Omental fat pad (tissue), 4 donors: ENCODE results near the gene SIGLEC5. TPM values are rescaled to one million over a fixed set of nuclear protein-coding genes. Genes with fewer than 3 reads are reported as not detected.
A peak's percentile ranks its signal among the peaks of the same experiment; 100 is the strongest.

Source experiments
- ATAC-seq: fragments of 150-250 bp; one replicate; pipeline ENCODE4 v1.9.1; 2016; ENCODE audit warnings: mild to moderate bottlenecking, moderate library complexity; ENCODE audit not compliant: low FRiP score
- DNase-seq: peaks from one replicate; pipeline ENCODE4 v3.0.0-alpha.2; 2019; ENCODE audit warnings: low spot score
- CTCF ChIP-seq, 3 donors: fragments of 450-650 bp; IDR thresholded peaks; one replicate each; pipeline ENCODE4 v1.5.1; 2016 to 2017; ENCODE audit warnings: antibody characterized with exemption in 3 of 3, mild to moderate bottlenecking in 3 of 3, moderate library complexity in 2 of 3
- total RNA-seq, 4 donors: library from RNA; depleted of rRNA; stranded (reverse); fragments of >200 nt; gene quantifications; one replicate each; pipeline ENCODE4 v1.1.0, GENCODE V29; 2016

SIGLEC5 gene
- total RNA-seq, 4 donors from 2014 or later: 0.19 TPM; not detected in 3

GRCh38 chr19:51572410-51572809, 57.8 kb downstream of the SIGLEC5 start:
- no peak for TF ChIP-seq CTCF (IDR thresholded peaks at IDR 0.05)
- ATAC-seq (no peak), DNase-seq (no peak)

- DNase-seq: no peak
- no peak for ATAC-seq
- TF ChIP-seq CTCF (IDR thresholded peaks at IDR 0.05): no peak
These were observed 58.6 kb downstream of the SIGLEC5 start for GRCh38 chr19:51571599-51571998.

- DNase-seq (peak; percentile 81), ATAC-seq (peak; percentile 96)
- TF ChIP-seq CTCF (IDR thresholded peaks at IDR 0.05): no peak
These were observed 59.1 kb downstream of the SIGLEC5 start, which contains the start of gene ZNF175 for GRCh38 chr19:51570962-51571575. Gene ZNF175, plus strand, starts transcription at chr19:51571283. Its CDS starts 2,047 bp downstream, at chr19:51573330.

GRCh38 chr19:51568456-51568855, 61.7 kb downstream of the SIGLEC5 start:
- no peak for DNase-seq
- no peak for TF ChIP-seq CTCF (IDR thresholded peaks at IDR 0.05)

GRCh38 chr19:51567583-51567982, 62.6 kb downstream of the SIGLEC5 start:
- ATAC-seq (no peak), DNase-seq (no peak)
- no peak for TF ChIP-seq CTCF (IDR thresholded peaks at IDR 0.05)

More at GRCh38 chr19:51568456-51568855, 61.7 kb downstream of the SIGLEC5 start:
- no peak for ATAC-seq

GRCh38 chr19:51566489-51567100, 63.6 kb downstream of the SIGLEC5 start:
- ATAC-seq (no peak), DNase-seq (no peak)
- no peak for TF ChIP-seq CTCF (IDR thresholded peaks at IDR 0.05)

- ATAC-seq: no peak
- TF ChIP-seq CTCF (IDR thresholded peaks at IDR 0.05): no peak
- no peak for DNase-seq
These were observed 64.6 kb downstream of the SIGLEC5 start for GRCh38 chr19:51565583-51565982.
